Gastroesophageal sphincter (tissue), 4 donors: ENCODE data around the gene P3H2. TPM values are rescaled to one million over a fixed set of nuclear protein-coding genes. Genes with fewer than 3 reads are reported as not detected.
A peak's percentile ranks its signal among the peaks of the same experiment; 100 is the strongest.

Source experiments
- ATAC-seq: fragments of 150-250 bp; one replicate; pipeline ENCODE4 v1.9.1; 2016; ENCODE audit warnings: mild to moderate bottlenecking, moderate library complexity
- H3K27ac ChIP-seq, 4 donors: fragments of 200-600 bp; sonication (generic) in 3 of 4; 1 replicate in 3 of 4; 2 replicates in 1 of 4; pipeline ENCODE4 v1.5.1; 2016 to 2019
- H3K27me3 ChIP-seq: fragments of 200-600 bp; sonication (generic); one replicate; pipeline ENCODE4 v1.5.1; 2019
- H3K36me3 ChIP-seq, 2 donors: fragments of 200-600 bp; sonication (generic); one replicate each; pipeline ENCODE4 v1.5.1; 2019; ENCODE audit warnings: control low read depth in 1 of 2
- H3K4me1 ChIP-seq, 3 donors: fragments of 200-600 bp; sonication (generic); 1 replicate in 2 of 3; 2 replicates in 1 of 3; pipeline ENCODE4 v1.5.1; 2016 to 2019; ENCODE audit warnings: control low read depth in 2 of 3
- H3K4me3 ChIP-seq, 2 donors: fragments of 200-600 bp; sonication (generic); one replicate each; pipeline ENCODE4 v1.5.1; 2019; ENCODE audit warnings: mild to moderate bottlenecking in 1 of 2, moderate library complexity in 1 of 2
- H3K9me3 ChIP-seq, 3 donors: fragments of 200-600 bp; sonication (generic); one replicate each; pipeline ENCODE4 v1.5.1; 2017 to 2019; ENCODE audit warnings: control low read depth in 2 of 3
- EP300 ChIP-seq: sonication (generic); formaldehyde crosslinking; IDR thresholded peaks from one replicate; pipeline ENCODE4 v1.6.1; 2017; ENCODE audit warnings: antibody characterized with exemption, mild to moderate bottlenecking
- POLR2A ChIP-seq, 2 donors: fragments of 450-650 bp; IDR thresholded peaks; one replicate each; pipeline ENCODE4 v1.6.1; 2017; ENCODE audit warnings: antibody characterized with exemption in 2 of 2, mild to moderate bottlenecking in 2 of 2, moderate library complexity in 1 of 2
- POLR2AphosphoS5 ChIP-seq: sonication (generic); formaldehyde crosslinking; IDR thresholded peaks from one replicate; pipeline ENCODE4 v1.6.1; 2017; ENCODE audit warnings: antibody characterized with exemption
- WGBS, 2 donors: methylation state at CpG; one replicate each; pipeline ENCODE4 v1.1.5; 2018; ENCODE audit warnings: low coverage in 1 of 2; 5-methylcytosine and 5-hydroxymethylcytosine counted together
- total RNA-seq, 4 donors: library from RNA; depleted of rRNA; stranded (reverse); fragments of >200 nt; gene quantifications; one replicate each; pipeline ENCODE4 v1.1.0, GENCODE V29; 2016
- TF ChIP-seq, protein P1 (sequence below), 4 experiments: fragments of 200-600 bp in 2 of 4; fragments of 450-650 bp in 2 of 4; sonication (generic) in 1 of 4; IDR thresholded peaks; one replicate each; pipeline ENCODE4 v1.5.1; 2017 to 2019; ENCODE audit warnings: antibody characterized with exemption in 4 of 4, mild to moderate bottlenecking in 2 of 4, moderate library complexity in 2 of 4

Gene P3H2
- total RNA-seq, 4 donors from 2014 or later: 10.6 to 55.9 (median 36.2) TPM

DNA sequence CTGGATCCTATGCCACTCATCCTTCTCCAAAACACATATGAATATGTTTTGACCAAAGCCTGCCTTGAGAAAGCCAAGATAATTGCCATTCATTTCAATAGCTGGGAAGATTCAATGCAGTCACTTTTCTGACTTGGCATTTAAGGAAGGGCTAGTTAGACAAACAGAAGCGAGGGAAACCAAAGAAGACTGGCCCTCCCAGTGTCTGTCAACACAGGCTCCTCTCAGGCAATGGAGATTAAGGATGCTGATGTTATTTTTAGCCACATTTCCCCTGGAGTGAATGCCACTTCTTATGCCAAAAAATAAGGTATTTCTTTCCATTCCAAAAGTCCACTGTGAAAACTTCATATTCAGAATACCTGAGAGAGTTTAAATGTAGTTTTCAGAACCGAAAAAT, 101.7 kb downstream of the P3H2 start:
- WGBS, 2 donors: 27 to 64% methylated on average over 2 of the region's 2 CpGs
- Histone ChIP-seq H3K36me3 (no peaks in the 10 kb centered on the region), H3K27ac (no peak overlapping the region), H3K9me3 (no peaks in the 10 kb centered on the region), H3K4me3 (no peak overlapping the region), H3K27me3 (no peaks in the 10 kb centered on the region), H3K4me1 (peaks cover 0 to 17% (median 3%) of the 10 kb centered on the region in 3 donors)
- no peak for TF ChIP-seq POLR2AphosphoS5
- TF ChIP-seq, protein P1, sequence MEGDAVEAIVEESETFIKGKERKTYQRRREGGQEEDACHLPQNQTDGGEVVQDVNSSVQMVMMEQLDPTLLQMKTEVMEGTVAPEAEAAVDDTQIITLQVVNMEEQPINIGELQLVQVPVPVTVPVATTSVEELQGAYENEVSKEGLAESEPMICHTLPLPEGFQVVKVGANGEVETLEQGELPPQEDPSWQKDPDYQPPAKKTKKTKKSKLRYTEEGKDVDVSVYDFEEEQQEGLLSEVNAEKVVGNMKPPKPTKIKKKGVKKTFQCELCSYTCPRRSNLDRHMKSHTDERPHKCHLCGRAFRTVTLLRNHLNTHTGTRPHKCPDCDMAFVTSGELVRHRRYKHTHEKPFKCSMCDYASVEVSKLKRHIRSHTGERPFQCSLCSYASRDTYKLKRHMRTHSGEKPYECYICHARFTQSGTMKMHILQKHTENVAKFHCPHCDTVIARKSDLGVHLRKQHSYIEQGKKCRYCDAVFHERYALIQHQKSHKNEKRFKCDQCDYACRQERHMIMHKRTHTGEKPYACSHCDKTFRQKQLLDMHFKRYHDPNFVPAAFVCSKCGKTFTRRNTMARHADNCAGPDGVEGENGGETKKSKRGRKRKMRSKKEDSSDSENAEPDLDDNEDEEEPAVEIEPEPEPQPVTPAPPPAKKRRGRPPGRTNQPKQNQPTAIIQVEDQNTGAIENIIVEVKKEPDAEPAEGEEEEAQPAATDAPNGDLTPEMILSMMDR (IDR thresholded peaks at IDR 0.05): no peak
- TF ChIP-seq EP300: no peak
- TF ChIP-seq POLR2A (IDR thresholded peaks at IDR 0.05): no peak
- ATAC-seq: no peak

DNA sequence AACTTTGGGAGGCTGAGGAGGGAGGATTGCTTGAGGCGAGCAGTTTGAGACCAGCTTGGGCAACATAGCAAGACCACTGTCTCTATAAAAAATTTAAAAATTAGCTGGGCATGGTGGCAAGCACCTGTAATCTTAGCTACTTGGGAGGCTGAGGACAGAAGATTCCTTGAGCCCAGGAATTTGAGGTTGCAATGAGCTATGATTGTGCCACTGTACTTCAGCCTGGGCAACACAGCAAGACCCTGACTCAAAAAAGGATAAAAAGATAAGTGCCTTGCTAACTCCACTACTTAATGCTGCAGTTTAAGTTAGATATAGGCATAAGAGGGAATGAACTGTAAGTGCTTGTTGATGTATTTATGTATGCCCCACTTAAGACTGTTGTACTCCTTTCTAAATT, 102.2 kb downstream of the P3H2 start:
- Histone ChIP-seq H3K4me3 (no peak overlapping the region), H3K27ac (no peak overlapping the region), H3K36me3 (no peaks in the 10 kb centered on the region), H3K27me3 (no peaks in the 10 kb centered on the region), H3K4me1 (peaks cover 0 to 17% (median 3%) of the 10 kb centered on the region in 3 donors), H3K9me3 (no peaks in the 10 kb centered on the region)
- ATAC-seq: no peak
- 100% methylated on average over 1 of the region's 1 CpG; no CpG with 5 or more reads in 1 of the 2 donors for WGBS, 2 donors
- TF ChIP-seq, protein P1 (IDR thresholded peaks at IDR 0.05): no peak

- TF ChIP-seq, protein P1 (IDR thresholded peaks at IDR 0.05): peak in 3 of 4 experiments; percentile 40 to 55 (median 40)
- TF ChIP-seq POLR2A (IDR thresholded peaks at IDR 0.05): no peak
- Histone ChIP-seq H3K27me3 (no peaks in the 10 kb centered on the region), H3K4me1 (peaks cover 0 to 17% (median 3%) of the 10 kb centered on the region in 3 donors), H3K4me3 (no peak overlapping the region), H3K9me3 (no peaks in the 10 kb centered on the region), H3K27ac (no peak overlapping the region), H3K36me3 (no peaks in the 10 kb centered on the region)
- ATAC-seq: no peak
- 57 to 74% methylated on average over 6 of the region's 6 CpGs for WGBS, 2 donors
Observed at GRCh38 chr3:190017521-190018288, 103.0 kb downstream of the P3H2 start.

DNA sequence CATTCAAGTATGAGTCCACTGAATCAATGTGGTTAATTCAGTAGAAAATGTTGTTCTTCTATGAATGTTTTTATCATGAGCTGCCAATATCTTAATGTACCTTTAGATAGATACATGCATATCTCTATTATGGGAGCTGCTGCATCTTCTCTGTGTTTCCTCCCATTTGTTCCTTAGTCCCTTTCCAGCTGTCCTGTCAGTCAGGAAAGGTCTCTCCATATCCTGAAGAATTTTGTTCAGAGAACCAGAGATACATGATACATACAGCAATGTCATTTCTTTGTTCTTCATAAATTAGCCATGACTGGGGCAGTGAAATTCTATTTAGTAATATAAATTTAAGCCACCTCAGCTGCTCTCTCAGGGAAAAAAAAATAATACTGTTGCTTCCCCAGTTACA, 103.7 kb downstream of the P3H2 start:
- no peak for ATAC-seq
- H3K4me3 ChIP-seq: no peak overlapping the region
- no peaks in the 10 kb centered on the region for H3K27me3 ChIP-seq
- H3K27ac ChIP-seq: no peak overlapping the region
- no peaks in the 10 kb centered on the region for H3K9me3 ChIP-seq
- H3K36me3 ChIP-seq: no peaks in the 10 kb centered on the region
- H3K4me1 ChIP-seq: peaks cover 0 to 17% (median 3%) of the 10 kb centered on the region in 3 donors
- TF ChIP-seq, protein P1 (IDR thresholded peaks at IDR 0.05): no peak
- TF ChIP-seq EP300: no peak
- no peak for TF ChIP-seq POLR2A (IDR thresholded peaks at IDR 0.05)
- TF ChIP-seq POLR2AphosphoS5: no peak

DNA sequence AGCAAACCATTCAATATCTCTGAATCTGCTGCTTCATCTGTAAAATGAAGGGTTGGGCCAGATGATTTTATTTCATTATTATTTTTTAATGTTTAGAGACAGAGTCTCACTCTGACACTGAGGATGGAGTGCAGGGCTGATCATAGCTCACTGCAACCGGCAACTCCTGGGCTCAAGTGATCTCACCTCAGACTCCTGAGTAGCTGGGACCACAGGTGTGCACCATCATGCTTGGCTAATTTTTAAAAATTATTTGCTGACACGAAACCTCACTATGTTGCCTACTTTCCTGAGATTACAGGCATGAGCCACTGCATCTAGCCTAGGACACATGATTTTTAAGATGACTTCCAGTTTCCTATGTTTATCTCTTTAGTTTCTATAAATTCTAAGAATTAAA, 105.8 kb downstream of the P3H2 start:
- Histone ChIP-seq H3K36me3 (no peaks in the 10 kb centered on the region), H3K27me3 (no peaks in the 10 kb centered on the region), H3K4me1 (peaks cover 0 to 17% (median 3%) of the 10 kb centered on the region in 3 donors), H3K27ac (no peak overlapping the region), H3K4me3 (no peak overlapping the region), H3K9me3 (no peaks in the 10 kb centered on the region)
- no peak for ATAC-seq
- 92% methylated on average over 2 of the region's 2 CpGs for WGBS, 2 donors
- TF ChIP-seq EP300 (no peak), POLR2A (IDR thresholded peaks at IDR 0.05) (no peak), POLR2AphosphoS5 (no peak)
- TF ChIP-seq, protein P1 (IDR thresholded peaks at IDR 0.05): no peak
